Measurements from ENCODE around the gene SLC25A21.
"Not testable (repeated sequence)": the region's sequence is repeated elsewhere in the genome, so short reads cannot be mapped to it uniquely, and the experiment has no call there.

The SLC25A21 gene

DNA sequence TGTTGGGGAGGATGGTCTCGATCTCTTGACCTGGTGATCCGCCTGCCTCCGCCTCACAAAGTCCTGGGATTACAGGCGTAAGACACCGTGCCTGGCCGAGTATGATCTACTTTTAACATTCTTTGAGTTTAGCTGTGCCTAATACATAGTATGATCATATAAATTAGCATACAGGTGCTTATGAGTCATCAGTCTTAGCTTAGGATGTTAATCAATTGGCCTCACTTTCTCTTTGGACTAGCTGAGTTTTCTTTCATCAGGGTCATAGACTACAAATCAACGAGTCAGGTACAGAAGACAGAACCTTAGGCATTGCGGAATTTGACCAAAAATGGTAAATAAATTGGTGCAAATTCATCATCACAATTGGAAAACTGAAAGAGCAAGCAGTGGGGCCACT is 2.2 kb downstream of the SLC25A21 start:
- H3K4me3 ChIP-seq (ENCODE audit: low read length) = no peak overlapping the region
- no peak for TF ChIP-seq ZNF274 (IDR thresholded peaks at IDR 0.05; ENCODE audit: low read depth, low read length)

DNA sequence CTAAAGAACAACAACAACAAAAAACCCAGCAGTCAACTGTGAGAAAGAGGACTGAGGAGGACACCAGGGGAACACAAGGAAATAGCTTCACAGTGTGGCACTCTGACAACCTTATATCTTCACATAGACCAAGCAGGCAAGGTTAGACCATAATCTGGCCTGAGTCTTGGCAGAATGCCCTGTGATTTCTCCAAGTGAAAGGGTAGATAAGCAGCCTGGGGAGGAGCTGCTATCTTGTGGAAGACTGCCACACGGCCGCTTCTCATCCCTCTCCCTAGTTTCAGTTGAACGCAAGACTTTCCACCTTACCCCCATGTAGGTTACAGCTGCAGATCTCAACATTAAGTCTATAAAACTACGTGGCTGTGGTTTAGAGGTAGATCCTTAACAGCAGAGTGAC is 3.7 kb downstream of the SLC25A21 start:
- H3K4me3 ChIP-seq (ENCODE audit: low read length) = no peak overlapping the region
- no peak for TF ChIP-seq ZNF274 (IDR thresholded peaks at IDR 0.05; ENCODE audit: low read depth, low read length)

GRCh38 chr14:37167151-37168047 is 5.0 kb downstream of the SLC25A21 start:
- no peak for TF ChIP-seq ZNF274 (IDR thresholded peaks at IDR 0.05; ENCODE audit: low read depth, low read length)
- H3K4me3 ChIP-seq (ENCODE audit: low read length) = no peak overlapping the region

DNA sequence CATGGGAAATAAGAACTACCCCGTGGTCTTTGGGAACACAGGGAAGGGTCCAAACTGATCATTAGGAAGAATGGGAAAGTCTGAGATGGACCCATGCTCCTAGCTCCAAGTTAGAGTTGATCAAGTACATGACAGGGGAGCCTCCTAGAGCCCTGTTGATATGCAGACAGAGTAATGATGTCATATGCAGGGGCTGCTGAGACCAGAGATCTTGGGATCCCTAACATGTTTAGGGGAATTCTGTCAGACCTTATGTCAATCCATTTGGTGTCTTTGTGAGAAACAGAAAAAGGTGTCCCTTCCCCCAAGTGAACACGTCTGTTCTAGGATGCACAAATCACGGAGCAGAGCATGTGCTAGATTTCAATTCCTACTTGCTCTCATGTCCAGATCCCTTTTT is 6.6 kb downstream of the SLC25A21 start:
- H3K4me3 ChIP-seq (ENCODE audit: low read length) = no peak overlapping the region
- TF ChIP-seq ZNF274 (IDR thresholded peaks at IDR 0.05; ENCODE audit: low read depth, low read length) = no peak

GRCh38 chr14:37162307-37162706 is 10.1 kb downstream of the SLC25A21 start:
- H3K4me3 ChIP-seq (ENCODE audit: low read length) = not testable (repeated sequence)

GRCh38 chr14:37157987-37158386 is 14.4 kb downstream of the SLC25A21 start:
- no peak for TF ChIP-seq ZNF274 (IDR thresholded peaks at IDR 0.05; ENCODE audit: low read depth, low read length)
- H3K4me3 ChIP-seq (ENCODE audit: low read length) = no peak overlapping the region

- TF ChIP-seq ZNF274 (IDR thresholded peaks at IDR 0.05; ENCODE audit: low read depth, low read length) = no peak
- no peak overlapping the region for H3K4me3 ChIP-seq (ENCODE audit: low read length)
Observed at GRCh38 chr14:37153483-37153882, 18.9 kb downstream of the SLC25A21 start.

DNA sequence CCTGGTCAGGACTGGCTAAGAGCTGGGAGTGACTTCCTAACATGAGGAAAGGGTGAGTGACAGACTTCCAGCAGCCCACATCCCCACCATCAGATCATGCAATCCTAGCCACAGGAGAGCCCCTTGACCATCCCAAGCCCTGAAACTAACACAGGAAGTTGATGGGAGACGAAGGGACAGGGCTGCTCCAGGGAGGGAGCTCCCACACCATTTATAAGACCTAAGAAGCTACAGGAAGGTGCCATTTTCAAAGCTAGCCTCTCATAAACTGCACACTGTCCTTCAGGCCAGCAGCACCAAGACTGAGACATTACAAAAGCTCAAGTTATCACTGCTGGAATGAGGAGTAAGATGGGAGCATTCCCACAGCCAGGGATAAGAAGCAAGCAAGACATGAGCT is 19.4 kb downstream of the SLC25A21 start:
- TF ChIP-seq ZNF274 (IDR thresholded peaks at IDR 0.05; ENCODE audit: low read depth, low read length) = no peak
- H3K4me3 ChIP-seq (ENCODE audit: low read length) = no peak overlapping the region

- no peak overlapping the region for H3K4me3 ChIP-seq (ENCODE audit: low read length)
- TF ChIP-seq ZNF274 (IDR thresholded peaks at IDR 0.05; ENCODE audit: low read depth, low read length) = no peak
Observed at GRCh38 chr14:37150414-37150813, 22.0 kb downstream of the SLC25A21 start.

- no peak overlapping the region for H3K4me3 ChIP-seq (ENCODE audit: low read length)
- no peak for TF ChIP-seq ZNF274 (IDR thresholded peaks at IDR 0.05; ENCODE audit: low read depth, low read length)
Observed at GRCh38 chr14:37147310-37147880, 25.0 kb downstream of the SLC25A21 start.

DNA sequence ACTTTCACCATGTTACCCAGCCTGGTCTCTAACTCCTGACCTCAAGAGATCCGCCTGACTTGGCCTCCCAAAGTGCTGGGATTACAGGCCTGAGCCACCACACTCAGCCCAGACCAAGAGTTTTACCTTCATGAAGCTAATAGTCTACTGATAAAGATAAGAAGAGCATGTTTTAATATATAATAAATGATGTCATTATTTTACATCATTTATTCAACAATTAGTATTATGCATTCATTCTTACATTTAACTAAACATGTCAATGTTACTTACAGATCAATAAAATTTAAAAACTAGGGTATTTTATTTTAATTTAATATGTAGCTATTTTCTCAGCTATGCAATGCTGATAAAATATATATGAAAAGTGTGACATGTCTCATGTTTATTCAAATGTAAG is 26.0 kb downstream of the SLC25A21 start:
- H3K4me3 ChIP-seq (ENCODE audit: low read length) = not testable (repeated sequence)

DNA sequence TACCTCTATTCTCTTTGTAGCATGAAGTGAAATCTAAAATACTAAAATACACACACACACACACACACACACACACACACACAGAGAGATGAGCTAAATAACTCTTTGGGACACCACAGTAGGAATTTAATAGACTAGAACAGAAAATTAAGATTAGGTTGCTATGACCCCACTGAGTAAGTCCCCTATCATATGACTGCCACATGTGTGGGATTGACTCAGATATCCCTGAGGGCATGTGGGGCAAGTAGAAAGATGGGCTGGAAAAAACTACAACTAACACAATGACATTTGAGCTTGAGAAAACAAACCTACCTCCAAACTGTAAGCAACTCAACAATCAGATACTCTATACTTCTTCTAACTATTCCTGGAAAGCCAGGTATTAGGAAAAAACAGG is 27.0 kb downstream of the SLC25A21 start:
- no peak overlapping the region for H3K4me3 ChIP-seq (ENCODE audit: low read length)
- TF ChIP-seq ZNF274 (IDR thresholded peaks at IDR 0.05; ENCODE audit: low read depth, low read length) = no peak

GRCh38 chr14:37144729-37145363 is 27.6 kb downstream of the SLC25A21 start:
- no peak for TF ChIP-seq ZNF274 (IDR thresholded peaks at IDR 0.05; ENCODE audit: low read depth, low read length)
- no peak overlapping the region for H3K4me3 ChIP-seq (ENCODE audit: low read length)

GRCh38 chr14:37143475-37143874 is 28.9 kb downstream of the SLC25A21 start:
- TF ChIP-seq ZNF274 (IDR thresholded peaks at IDR 0.05; ENCODE audit: low read depth, low read length) = no peak
- no peak overlapping the region for H3K4me3 ChIP-seq (ENCODE audit: low read length)

DNA sequence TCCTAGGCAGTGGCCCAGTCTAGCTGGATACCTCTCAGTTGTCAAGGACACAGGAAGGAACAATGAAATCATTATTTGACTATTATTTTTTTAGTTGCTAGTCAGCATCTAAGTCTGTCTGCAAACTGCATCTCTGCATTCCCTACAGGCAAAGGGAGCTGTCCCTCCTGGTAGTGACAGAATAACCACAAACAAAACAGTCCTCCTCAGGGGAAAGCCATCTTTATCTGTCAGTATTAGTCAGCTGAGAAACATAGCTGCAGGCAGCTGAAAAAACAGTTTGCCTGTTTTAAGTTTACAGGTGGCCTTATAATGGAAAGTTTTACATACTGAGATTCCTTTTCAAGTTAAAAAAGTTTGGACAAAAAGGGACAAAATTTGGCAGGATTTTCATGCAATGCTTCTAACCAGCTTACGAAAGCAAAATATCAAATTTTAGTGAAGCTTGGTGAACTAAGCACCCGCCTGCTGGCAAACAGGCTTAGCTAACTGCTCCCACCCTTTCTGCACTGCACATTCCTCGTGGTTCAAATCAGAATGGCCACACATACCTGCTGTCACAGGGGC is 29.5 kb downstream of the SLC25A21 start:
- no peak for TF ChIP-seq ZNF274 (IDR thresholded peaks at IDR 0.05; ENCODE audit: low read depth, low read length)
- H3K4me3 ChIP-seq (ENCODE audit: low read length) = no peak overlapping the region
